Lung (tissue), 12 donors: ENCODE measurements around the gene P4HB. TPM values are rescaled to one million over a fixed set of nuclear protein-coding genes. Genes with fewer than 3 reads are reported as not detected.
A peak's percentile ranks its signal among the peaks of the same experiment; 100 is the strongest.

Experiments
- ATAC-seq: fragments of 200-7000 bp; cut with Tn5 transposase; one replicate; pipeline ENCODE4 v1.9.1; 2020; ENCODE audit warnings: moderate number of reproducible peaks; ENCODE audit not compliant: insufficient read depth, low FRiP score
- DNase-seq, 3 donors: peaks; one replicate each; pipeline ENCODE4 v3.0.0-alpha.2; 2013 to 2017
- H3K27ac ChIP-seq, 2 donors: one replicate each; pipeline ENCODE4 v1.5.1; 2013; ENCODE audit warnings: mild to moderate bottlenecking in 2 of 2, moderate library complexity in 2 of 2, control low read depth in 1 of 2, inconsistent platforms in 1 of 2, low read depth in 1 of 2, low read length in 1 of 2
- H3K27me3 ChIP-seq, 3 donors: one replicate each; pipeline ENCODE4 v1.5.1; 2013; ENCODE audit warnings: low read length in 2 of 3; ENCODE audit not compliant: control insufficient read depth in 3 of 3, insufficient read depth in 3 of 3
- H3K36me3 ChIP-seq, 4 donors: one replicate each; pipeline ENCODE4 v1.5.1; 2013; ENCODE audit warnings: low read length in 4 of 4, mild to moderate bottlenecking in 1 of 4, moderate library complexity in 1 of 4; ENCODE audit not compliant: control insufficient read depth in 4 of 4, insufficient read depth in 4 of 4
- H3K4me1 ChIP-seq, 5 donors: one replicate each; pipeline ENCODE4 v1.5.1; 2013; ENCODE audit warnings: low read length in 5 of 5, mild to moderate bottlenecking in 2 of 5, moderate library complexity in 1 of 5; ENCODE audit not compliant: control insufficient read depth in 5 of 5, insufficient read depth in 5 of 5
- H3K4me3 ChIP-seq: one replicate; pipeline ENCODE4 v1.5.1; 2013; ENCODE audit warnings: mild to moderate bottlenecking, control low read depth, moderate library complexity
- H3K9ac ChIP-seq, 2 donors: one replicate each; pipeline ENCODE4 v1.5.1; 2013; ENCODE audit warnings: low read length in 2 of 2, control low read depth in 1 of 2; ENCODE audit not compliant: insufficient read depth in 1 of 2
- H3K9me3 ChIP-seq, 4 donors: one replicate each; pipeline ENCODE4 v1.5.1; 2013; ENCODE audit warnings: low read length in 3 of 4, mild to moderate bottlenecking in 1 of 4, moderate library complexity in 1 of 4; ENCODE audit not compliant: control insufficient read depth in 4 of 4, insufficient read depth in 3 of 4
- CTCF ChIP-seq: IDR thresholded peaks from 2 replicates; pipeline ENCODE4 v1.5.1; 2012; ENCODE audit warnings: mild to moderate bottlenecking; ENCODE audit errors: control extremely low read depth, extremely low read depth
- WGBS, 2 donors: extraction: QIAGEN DNeasy Blood & Tissue Kit; methylation state at CpG; one replicate each; pipeline ENCODE4 v1.1.7; 2013; 5-methylcytosine and 5-hydroxymethylcytosine counted together
- polyA plus RNA-seq, 2 donors: library from polyadenylated mRNA; stranded (reverse); fragments of 200-250 nt; gene quantifications; one replicate each; pipeline ENCODE4 v1.2.1, GENCODE V29; 2013
- total RNA-seq, 2 donors: library from RNA; depleted of rRNA in 1 of 2; stranded (reverse); fragments of >200 nt in 1 of 2; gene quantifications; one replicate each; pipeline ENCODE4 v1.2.1, GENCODE V29; 2014 to 2021
- donor health status: control.
- donor health status: control.
- donor health status: Bipolar disorder and iron deficiency.
- donor health status: healthy.
- donor health status: DM: yes; HTN: yes; CAD: no.

P4HB gene
- total and polyA plus RNA-seq, 4 donors, result 356 to 990 (median 779) TPM

- DNase-seq (no peak), ATAC-seq (no peak)
- Histone ChIP-seq H3K27me3 (no peaks in the 10 kb centered on the region), H3K4me3 (no peak overlapping the region), H3K4me1 (peaks cover 0 to 17% (median 11%) of the 10 kb centered on the region in 5 donors), H3K9ac (peak overlapping the region in 1 of 2 donors; percentile 55), H3K36me3 (peaks cover 0 to 5% (median 0%) of the 10 kb centered on the region in 4 donors), H3K9me3 (no peaks in the 10 kb centered on the region), H3K27ac (peak overlapping the region; percentile 87 to 97)
- no peak for TF ChIP-seq CTCF
- WGBS, 2 donors, result 58 to 70% methylated on average over 7 of the region's 7 CpGs
These were observed 28.8 kb downstream of the P4HB start for GRCh38 chr17:81831563-81831956.

DNA sequence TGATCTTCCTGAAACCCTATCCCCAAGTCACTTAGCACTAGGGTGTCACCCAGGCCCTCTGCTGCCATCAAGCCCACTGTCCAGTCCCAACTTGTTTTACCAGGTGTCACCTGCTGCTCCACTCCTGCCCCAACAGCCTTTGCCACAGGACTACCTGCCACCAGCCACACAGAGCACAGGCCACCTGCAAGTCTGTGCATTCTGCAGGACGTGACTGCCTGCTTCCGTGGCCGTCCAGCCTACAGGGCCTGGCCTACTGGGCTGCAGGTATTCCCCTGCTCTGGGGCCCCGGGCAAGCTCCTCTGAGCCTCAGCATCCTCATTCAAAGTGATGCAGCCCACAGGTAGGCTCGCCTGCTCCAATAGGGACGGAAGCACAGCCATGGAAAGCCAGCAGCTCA lies 30.5 kb downstream of the P4HB start:
- Histone ChIP-seq H3K27ac (no peak overlapping the region), H3K4me3 (no peak overlapping the region), H3K9me3 (no peaks in the 10 kb centered on the region), H3K36me3 (peaks cover 0 to 5% (median 0%) of the 10 kb centered on the region in 4 donors), H3K9ac (no peak overlapping the region), H3K27me3 (no peaks in the 10 kb centered on the region), H3K4me1 (peaks cover 0 to 17% (median 11%) of the 10 kb centered on the region in 5 donors)
- 90 to 92% methylated on average over 6 of the region's 6 CpGs for WGBS, 2 donors
- TF ChIP-seq CTCF, result no peak
- no peak for ATAC-seq
- no peak for DNase-seq

DNA sequence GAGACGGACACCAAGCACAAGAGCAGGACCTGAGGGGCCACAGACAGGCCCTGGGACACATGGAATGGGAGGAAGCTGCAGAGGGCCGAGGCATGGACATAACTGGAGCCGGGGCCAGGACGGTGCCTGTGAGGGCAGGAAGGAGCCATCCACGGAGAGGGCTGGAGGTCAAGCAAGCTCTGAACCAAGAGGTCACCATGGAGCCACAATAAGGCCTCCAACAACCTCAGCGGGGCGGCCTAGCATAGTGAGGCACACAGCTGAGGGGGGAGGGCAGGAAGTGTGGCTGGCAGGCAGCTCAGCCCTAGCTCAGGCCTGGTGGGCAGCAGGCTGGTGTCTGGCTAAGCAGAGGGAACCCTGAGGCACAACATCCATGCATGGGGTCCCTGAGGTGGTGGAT lies 31.7 kb downstream of the P4HB start:
- WGBS, 2 donors, result 76 to 77% methylated on average over 7 of the region's 7 CpGs
- Histone ChIP-seq H3K4me3 (no peak overlapping the region), H3K27me3 (no peaks in the 10 kb centered on the region), H3K27ac (no peak overlapping the region), H3K4me1 (peaks cover 0 to 14% (median 6%) of the 10 kb centered on the region in 5 donors), H3K36me3 (peaks cover 0 to 7% (median 3%) of the 10 kb centered on the region in 4 donors), H3K9ac (no peak overlapping the region), H3K9me3 (no peaks in the 10 kb centered on the region)
- ATAC-seq (no peak), DNase-seq (no peak)
- no peak for TF ChIP-seq CTCF

GRCh38 chr17:81825841-81826466 lies 34.4 kb downstream of the P4HB start:
- TF ChIP-seq CTCF, result no peak
- ATAC-seq, result no peak
- DNase-seq, result no peak
- peaks cover 0 to 11% (median 0%) of the 10 kb centered on the region in 5 donors for H3K4me1 ChIP-seq
- H3K4me3 ChIP-seq, result no peak overlapping the region
- no peaks in the 10 kb centered on the region for H3K27me3 ChIP-seq
- no peaks in the 10 kb centered on the region for H3K9me3 ChIP-seq
- H3K36me3 ChIP-seq, result peaks cover 0 to 18% (median 5%) of the 10 kb centered on the region in 4 donors
- no peak overlapping the region for H3K27ac ChIP-seq
- 81 to 85% methylated on average over 10 to 11 of the region's 11 CpGs for WGBS, 2 donors
- H3K9ac ChIP-seq, result no peak overlapping the region
